B cell (primary cell): ENCODE measurements around the gene HLA-DQB1.

Experiments
- EZH2 ChIP-seq: IDR thresholded peaks from 2 replicates; pipeline ENCODE4 v1.6.1; 2012; ENCODE audit warnings: borderline replicate concordance, low read depth, mild to moderate bottlenecking, moderate library complexity, low read length; ENCODE audit not compliant: insufficient read depth, poor library complexity, severe bottlenecking
- TF ChIP-seq, protein P1 (sequence below): fragments of 200-600 bp; IDR thresholded peaks from one replicate; pipeline ENCODE4 v1.8.0; 2022; ENCODE audit warnings: antibody characterized with exemption, mild to moderate bottlenecking

DNA sequence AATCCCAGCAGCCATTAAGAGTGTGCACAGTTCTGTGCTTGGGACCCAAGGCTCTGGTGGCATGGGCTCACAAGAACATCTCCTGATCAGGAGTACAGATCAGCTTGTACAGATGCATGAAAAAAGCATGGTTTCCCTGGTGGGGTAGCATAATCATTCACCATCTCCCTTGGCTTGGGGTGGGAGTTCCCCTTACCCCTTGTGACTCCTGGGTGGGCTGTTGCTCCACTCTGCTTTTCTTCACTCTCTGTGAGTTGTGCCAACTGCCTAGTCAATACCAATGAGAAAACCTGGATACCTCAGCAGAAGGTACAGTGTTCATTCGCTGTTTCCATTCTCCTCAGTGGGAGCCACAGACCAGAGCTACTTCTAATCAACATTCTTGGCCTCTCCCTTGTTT, 13.6 kb upstream of the HLA-DQB1 start:
- TF ChIP-seq, protein P1, sequence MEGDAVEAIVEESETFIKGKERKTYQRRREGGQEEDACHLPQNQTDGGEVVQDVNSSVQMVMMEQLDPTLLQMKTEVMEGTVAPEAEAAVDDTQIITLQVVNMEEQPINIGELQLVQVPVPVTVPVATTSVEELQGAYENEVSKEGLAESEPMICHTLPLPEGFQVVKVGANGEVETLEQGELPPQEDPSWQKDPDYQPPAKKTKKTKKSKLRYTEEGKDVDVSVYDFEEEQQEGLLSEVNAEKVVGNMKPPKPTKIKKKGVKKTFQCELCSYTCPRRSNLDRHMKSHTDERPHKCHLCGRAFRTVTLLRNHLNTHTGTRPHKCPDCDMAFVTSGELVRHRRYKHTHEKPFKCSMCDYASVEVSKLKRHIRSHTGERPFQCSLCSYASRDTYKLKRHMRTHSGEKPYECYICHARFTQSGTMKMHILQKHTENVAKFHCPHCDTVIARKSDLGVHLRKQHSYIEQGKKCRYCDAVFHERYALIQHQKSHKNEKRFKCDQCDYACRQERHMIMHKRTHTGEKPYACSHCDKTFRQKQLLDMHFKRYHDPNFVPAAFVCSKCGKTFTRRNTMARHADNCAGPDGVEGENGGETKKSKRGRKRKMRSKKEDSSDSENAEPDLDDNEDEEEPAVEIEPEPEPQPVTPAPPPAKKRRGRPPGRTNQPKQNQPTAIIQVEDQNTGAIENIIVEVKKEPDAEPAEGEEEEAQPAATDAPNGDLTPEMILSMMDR: no peak
- TF ChIP-seq EZH2: no peak
